A673 (cell line): ENCODE data around the gene HDGFL3.

Experiments used
- EZH2 ChIP-seq: fragments of 200-600 bp; sonication (generic); IDR thresholded peaks from 2 replicates; pipeline ENCODE4 v1.6.1; 2017; ENCODE audit warnings: borderline replicate concordance, low read depth, mild to moderate bottlenecking, mixed read lengths, antibody characterized with exemption, low read length; ENCODE audit not compliant: poor library complexity, severe bottlenecking
- TF ChIP-seq, protein P1 (sequence below): fragments of 300-800, 200-600 bp; sonication (generic); conservative IDR thresholded peaks from 2 replicates; pipeline ENCODE4 v1.5.1; 2017; ENCODE audit warnings: low read depth, mild to moderate bottlenecking, antibody characterized with exemption, low read length, moderate library complexity, mixed read lengths

DNA sequence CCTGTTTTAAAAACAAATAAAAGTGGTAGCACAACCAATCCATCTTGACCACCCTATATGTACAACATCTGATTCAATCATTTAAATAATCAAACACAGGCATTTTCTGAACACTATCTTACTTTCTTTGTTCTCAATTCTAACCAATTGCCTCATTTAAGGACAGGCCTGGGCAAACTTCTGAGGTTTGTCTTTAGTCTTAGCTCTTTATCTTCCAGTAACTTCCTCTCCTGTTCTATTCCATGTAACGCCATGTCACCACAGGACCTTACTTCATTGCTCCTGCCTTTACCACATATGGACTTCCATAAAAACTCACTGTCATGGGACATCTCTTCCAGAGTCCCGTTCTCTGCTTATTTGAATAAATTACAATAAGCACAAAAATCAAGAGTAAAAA lies 14.9 kb downstream of the HDGFL3 start:
- TF ChIP-seq, protein P1, sequence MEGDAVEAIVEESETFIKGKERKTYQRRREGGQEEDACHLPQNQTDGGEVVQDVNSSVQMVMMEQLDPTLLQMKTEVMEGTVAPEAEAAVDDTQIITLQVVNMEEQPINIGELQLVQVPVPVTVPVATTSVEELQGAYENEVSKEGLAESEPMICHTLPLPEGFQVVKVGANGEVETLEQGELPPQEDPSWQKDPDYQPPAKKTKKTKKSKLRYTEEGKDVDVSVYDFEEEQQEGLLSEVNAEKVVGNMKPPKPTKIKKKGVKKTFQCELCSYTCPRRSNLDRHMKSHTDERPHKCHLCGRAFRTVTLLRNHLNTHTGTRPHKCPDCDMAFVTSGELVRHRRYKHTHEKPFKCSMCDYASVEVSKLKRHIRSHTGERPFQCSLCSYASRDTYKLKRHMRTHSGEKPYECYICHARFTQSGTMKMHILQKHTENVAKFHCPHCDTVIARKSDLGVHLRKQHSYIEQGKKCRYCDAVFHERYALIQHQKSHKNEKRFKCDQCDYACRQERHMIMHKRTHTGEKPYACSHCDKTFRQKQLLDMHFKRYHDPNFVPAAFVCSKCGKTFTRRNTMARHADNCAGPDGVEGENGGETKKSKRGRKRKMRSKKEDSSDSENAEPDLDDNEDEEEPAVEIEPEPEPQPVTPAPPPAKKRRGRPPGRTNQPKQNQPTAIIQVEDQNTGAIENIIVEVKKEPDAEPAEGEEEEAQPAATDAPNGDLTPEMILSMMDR: no peak
- TF ChIP-seq EZH2: no peak
